T-helper 17 cell (primary cell): ENCODE data around the gene CD27. TPM values are rescaled to one million over a fixed set of nuclear protein-coding genes. Genes with fewer than 3 reads are reported as not detected.

Experiments used
- ATAC-seq: fragments of 150-1000 bp; cut with Tn5 transposase; 2 replicates; pipeline ENCODE4 v1.10.0; 2021; ENCODE audit warnings: mild to moderate bottlenecking, moderate library complexity
- DNase-seq, 3 donors: peaks; one replicate each; pipeline versions ENCODE4 v3.0.0 to v3.0.0-alpha.2; 2020 to 2021
- H3K9me3 ChIP-seq: one replicate; pipeline ENCODE4 v1.7.0; 2013; ENCODE audit warnings: low read length, mild to moderate bottlenecking; ENCODE audit not compliant: control insufficient read depth, poor library complexity, severe bottlenecking
- H3K27ac Mint-ChIP-seq: one replicate; pipeline ENCODE4 v1.8.0; 2022; ENCODE audit warnings: mild to moderate bottlenecking, moderate library complexity, mixed read lengths
- H3K27me3 Mint-ChIP-seq: one replicate; pipeline ENCODE4 v1.8.0; 2022; ENCODE audit warnings: mixed read lengths
- H3K36me3 Mint-ChIP-seq: one replicate; pipeline ENCODE4 v1.8.0; 2022; ENCODE audit warnings: low read depth, mixed read lengths
- H3K4me1 Mint-ChIP-seq: one replicate; pipeline ENCODE4 v1.8.0; 2022; ENCODE audit warnings: mild to moderate bottlenecking, mixed read lengths
- H3K4me3 Mint-ChIP-seq: one replicate; pipeline ENCODE4 v1.8.0; 2022; ENCODE audit warnings: mild to moderate bottlenecking, moderate library complexity, mixed read lengths
- total RNA-seq, 4 donors: library from RNA in 2 of 4; stranded (reverse) in 2 of 4; gene quantifications; one replicate each; pipeline ENCODE4 v1.2.3 and lab custom pipeline; 2022 to 2026

The CD27 gene
- total RNA-seq, 2 donors from 2014 or later, result 66.7 to 76.1 TPM

DNA sequence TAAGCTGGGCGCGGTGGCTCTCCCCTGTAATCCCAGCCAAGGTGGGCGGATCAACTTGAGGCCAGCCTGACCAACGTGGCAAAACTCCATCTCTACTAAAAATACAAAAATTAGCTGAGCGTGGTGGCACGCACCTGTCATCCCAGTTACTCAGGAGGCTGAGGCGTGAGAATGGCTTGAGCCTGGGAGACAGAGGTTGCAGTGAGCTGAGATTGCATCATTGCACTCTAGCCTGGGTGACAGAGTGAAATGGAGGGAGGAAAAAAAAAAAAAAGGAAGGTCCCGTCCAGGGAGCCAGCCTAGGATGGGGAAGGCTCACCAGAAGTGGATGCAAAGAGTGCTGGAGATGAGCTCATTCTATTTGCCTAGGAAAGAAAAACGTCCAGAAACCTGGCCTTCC is 1.9 kb upstream of the CD27 start:
- H3K36me3 Mint-ChIP-seq, result peaks cover 5% of the 10 kb centered on the region
- H3K27me3 Mint-ChIP-seq, result no peaks in the 10 kb centered on the region
- ATAC-seq (no peak), DNase-seq (no peak)
- peaks cover 42% of the 10 kb centered on the region for H3K4me1 Mint-ChIP-seq
- H3K27ac Mint-ChIP-seq, result peak overlapping the region; percentile 96
- H3K4me3 Mint-ChIP-seq, result no peak overlapping the region
- H3K9me3 ChIP-seq, result no peaks in the 10 kb centered on the region

GRCh38 chr12:6443361-6443983 is 1.3 kb upstream of the CD27 start:
- ATAC-seq, result peak; percentile 22
- no peaks in the 10 kb centered on the region for H3K9me3 ChIP-seq
- Mint-ChIP-seq H3K36me3 (peaks cover 5% of the 10 kb centered on the region), H3K27me3 (no peaks in the 10 kb centered on the region), H3K4me3 (peak overlapping the region; percentile 71), H3K4me1 (peaks cover 46% of the 10 kb centered on the region), H3K27ac (peak overlapping the region; percentile 96)
- DNase-seq, result no peak

DNA sequence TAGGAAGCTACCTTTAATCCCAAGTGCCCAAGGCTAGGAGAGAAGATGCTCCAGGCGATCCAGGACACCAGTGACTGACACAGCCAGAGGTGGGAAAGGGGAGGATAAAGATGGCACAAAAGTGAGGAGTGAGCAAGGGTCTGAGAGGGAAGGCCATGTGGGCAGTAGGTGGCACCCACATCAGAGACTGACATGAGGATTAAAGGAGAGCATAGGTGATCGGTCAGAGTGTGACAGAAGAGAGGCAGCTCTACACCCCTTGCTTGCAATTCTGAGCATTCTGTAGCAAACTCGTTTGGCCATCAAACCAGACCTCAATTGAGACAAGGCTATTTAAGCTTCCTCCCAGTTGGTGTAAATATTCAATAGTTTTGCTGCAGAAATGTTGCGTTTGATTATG is 724 bp upstream of the CD27 start:
- no peak for ATAC-seq
- H3K4me1 Mint-ChIP-seq, result peaks cover 46% of the 10 kb centered on the region
- H3K27ac Mint-ChIP-seq, result peak overlapping the region; percentile 96

DNA sequence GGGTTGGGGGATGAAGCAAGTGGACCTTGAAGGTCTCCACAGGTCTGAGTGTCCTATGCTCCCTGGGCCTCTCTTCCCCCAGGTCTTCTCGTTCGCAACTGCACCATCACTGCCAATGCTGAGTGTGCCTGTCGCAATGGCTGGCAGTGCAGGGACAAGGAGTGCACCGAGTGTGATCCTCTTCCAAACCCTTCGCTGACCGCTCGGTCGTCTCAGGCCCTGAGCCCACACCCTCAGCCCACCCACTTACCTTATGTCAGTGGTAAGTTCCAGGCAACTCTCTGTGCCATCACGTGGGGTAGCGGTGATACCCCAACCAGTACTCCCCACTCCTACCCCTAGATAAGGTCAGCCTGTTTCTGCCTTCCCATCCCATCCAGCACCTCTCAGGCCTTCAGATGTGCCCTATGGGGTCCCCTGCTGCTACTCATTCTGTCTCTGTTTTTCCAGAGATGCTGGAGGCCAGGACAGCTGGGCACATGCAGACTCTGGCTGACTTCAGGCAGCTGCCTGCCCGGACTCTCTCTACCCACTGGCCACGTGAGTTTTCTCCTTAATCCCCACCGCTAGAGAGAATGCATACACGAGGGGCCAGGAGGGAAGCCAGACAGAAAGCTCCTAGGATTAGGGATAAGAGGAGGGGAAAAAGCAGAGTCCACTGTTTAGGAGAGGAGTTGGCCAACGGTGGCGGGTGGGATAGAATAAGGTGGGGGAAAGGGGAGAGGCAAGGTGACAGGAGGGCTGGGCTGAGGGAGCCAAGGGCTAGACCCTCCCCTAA is 5.5 kb downstream of the CD27 start:
- no peaks in the 10 kb centered on the region for H3K27me3 Mint-ChIP-seq
- no peak for DNase-seq
- H3K36me3 Mint-ChIP-seq, result peaks cover 12% of the 10 kb centered on the region
- peaks cover 62% of the 10 kb centered on the region for H3K4me1 Mint-ChIP-seq
- H3K27ac Mint-ChIP-seq, result peak overlapping the region; percentile 100
- no peak for ATAC-seq
- H3K4me3 Mint-ChIP-seq, result peak overlapping the region; percentile 99
- no peaks in the 10 kb centered on the region for H3K9me3 ChIP-seq

More for the DNA sequence above, 724 bp upstream of the CD27 start:
- H3K27me3 Mint-ChIP-seq, result no peaks in the 10 kb centered on the region
- peaks cover 5% of the 10 kb centered on the region for H3K36me3 Mint-ChIP-seq
- peak overlapping the region; percentile 71 for H3K4me3 Mint-ChIP-seq
- DNase-seq, result no peak
- no peaks in the 10 kb centered on the region for H3K9me3 ChIP-seq

DNA sequence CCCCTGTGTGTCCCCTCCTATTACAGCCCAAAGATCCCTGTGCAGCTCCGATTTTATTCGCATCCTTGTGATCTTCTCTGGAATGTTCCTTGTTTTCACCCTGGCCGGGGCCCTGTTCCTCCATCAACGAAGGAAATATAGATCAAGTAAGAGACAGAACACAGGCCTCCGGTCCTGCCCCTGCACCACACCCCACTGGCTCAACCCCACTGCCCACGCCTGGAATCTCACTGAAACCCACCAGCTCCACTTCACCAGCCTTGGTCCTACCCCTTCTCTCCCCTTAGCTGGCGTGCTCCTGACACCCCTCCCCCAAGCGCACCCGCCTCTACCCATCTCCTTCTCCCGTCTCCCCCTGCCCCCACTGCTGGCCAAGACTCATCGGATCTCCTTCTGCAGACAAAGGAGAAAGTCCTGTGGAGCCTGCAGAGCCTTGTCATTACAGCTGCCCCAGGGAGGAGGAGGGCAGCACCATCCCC is 6.2 kb downstream of the CD27 start:
- peaks cover 57% of the 10 kb centered on the region for H3K4me1 Mint-ChIP-seq
- no peaks in the 10 kb centered on the region for H3K9me3 ChIP-seq
- DNase-seq (no peak), ATAC-seq (no peak)
- H3K27ac Mint-ChIP-seq, result peak overlapping the region; percentile 100
- H3K36me3 Mint-ChIP-seq, result peaks cover 12% of the 10 kb centered on the region
- peak overlapping the region; percentile 99 for H3K4me3 Mint-ChIP-seq
- H3K27me3 Mint-ChIP-seq, result no peaks in the 10 kb centered on the region

GRCh38 chr12:6451348-6452244 is 6.8 kb downstream of the CD27 start, which contains the start of gene TAPBPL:
TSS of gene TAPBPL (plus strand) at chr12:6452042. CDS start at chr12:6452249, 207 bp downstream.
- H3K4me3 Mint-ChIP-seq, result peak within 1 kb of the TSS; percentile 99
- H3K27me3 Mint-ChIP-seq, result no peaks in the 10 kb centered on the region
- DNase-seq (peak; percentile 62 to 77 (median 72)), ATAC-seq (peak; percentile 94)
- no peaks in the 10 kb centered on the region for H3K9me3 ChIP-seq
- H3K36me3 Mint-ChIP-seq, result peaks cover 12% of the 10 kb centered on the region
- peaks cover 52% of the 10 kb centered on the region for H3K4me1 Mint-ChIP-seq
- peak within 1 kb of the TSS; percentile 100 for H3K27ac Mint-ChIP-seq

GRCh38 chr12:6452245-6452943 is 7.6 kb downstream of the CD27 start:
- Mint-ChIP-seq H3K27ac (peak overlapping the region; percentile 100), H3K36me3 (peaks cover 15% of the 10 kb centered on the region)
- DNase-seq, result no peak

GRCh38 chr12:6452944-6453630 is 8.3 kb downstream of the CD27 start:
- peak overlapping the region; percentile 100 for H3K27ac Mint-ChIP-seq
- H3K4me1 Mint-ChIP-seq, result peaks cover 45% of the 10 kb centered on the region
- H3K4me3 Mint-ChIP-seq, result peak overlapping the region; percentile 99
- DNase-seq (peak in 1 of 3 donors; percentile 27), ATAC-seq (no peak)
- H3K9me3 ChIP-seq, result no peaks in the 10 kb centered on the region
- H3K27me3 Mint-ChIP-seq, result no peaks in the 10 kb centered on the region
- H3K36me3 Mint-ChIP-seq, result peaks cover 13% of the 10 kb centered on the region

More at GRCh38 chr12:6452245-6452943, 7.6 kb downstream of the CD27 start:
- no peaks in the 10 kb centered on the region for H3K27me3 Mint-ChIP-seq
- H3K9me3 ChIP-seq, result no peaks in the 10 kb centered on the region
- peak; percentile 2 for ATAC-seq
- H3K4me1 Mint-ChIP-seq, result peaks cover 51% of the 10 kb centered on the region
- peak overlapping the region; percentile 99 for H3K4me3 Mint-ChIP-seq

GRCh38 chr12:6457220-6457945 is 12.6 kb downstream of the CD27 start:
- no peak overlapping the region for H3K4me3 Mint-ChIP-seq

GRCh38 chr12:6458281-6459003 is 13.7 kb downstream of the CD27 start:
- Mint-ChIP-seq H3K4me3 (no peak overlapping the region), H3K27ac (peak overlapping the region; percentile 100), H3K4me1 (peaks cover 56% of the 10 kb centered on the region), H3K27me3 (no peaks in the 10 kb centered on the region), H3K36me3 (peaks cover 21% of the 10 kb centered on the region)
- ATAC-seq, result no peak
- H3K9me3 ChIP-seq, result no peaks in the 10 kb centered on the region
- no peak for DNase-seq

More at GRCh38 chr12:6457220-6457945, 12.6 kb downstream of the CD27 start:
- ATAC-seq (no peak), DNase-seq (no peak)
- Mint-ChIP-seq H3K27me3 (no peaks in the 10 kb centered on the region), H3K36me3 (peaks cover 23% of the 10 kb centered on the region), H3K27ac (peak overlapping the region; percentile 100), H3K4me1 (peaks cover 53% of the 10 kb centered on the region)
- H3K9me3 ChIP-seq, result no peaks in the 10 kb centered on the region

DNA sequence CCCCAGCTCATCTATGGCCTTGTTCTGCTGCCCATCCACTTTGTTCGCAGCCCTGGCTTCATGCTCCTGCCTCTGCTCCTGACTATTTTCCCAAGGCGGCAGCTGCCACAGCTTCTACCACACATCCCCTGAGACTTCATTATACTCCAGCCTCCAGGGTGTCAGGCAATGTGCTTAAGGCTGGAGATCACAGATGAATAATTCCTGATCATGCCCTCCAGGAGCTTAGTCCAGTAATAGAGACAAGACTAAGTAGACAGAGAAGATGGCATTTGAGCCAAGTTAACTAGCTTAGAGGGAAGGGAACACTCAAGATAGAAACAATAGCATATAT is 14.2 kb downstream of the CD27 start:
- H3K36me3 Mint-ChIP-seq, result peaks cover 21% of the 10 kb centered on the region
- H3K27me3 Mint-ChIP-seq, result no peaks in the 10 kb centered on the region
- DNase-seq (no peak), ATAC-seq (no peak)
- peak overlapping the region; percentile 100 for H3K27ac Mint-ChIP-seq
- no peaks in the 10 kb centered on the region for H3K9me3 ChIP-seq
- peaks cover 59% of the 10 kb centered on the region for H3K4me1 Mint-ChIP-seq
- peak overlapping the region; percentile 49 for H3K4me3 Mint-ChIP-seq
